D341Med (cell line): ENCODE data around the gene RAB38.
A peak's percentile ranks its signal among the peaks of the same experiment; 100 is the strongest.

Source experiments
- DNase-seq: peaks from one replicate; pipeline ENCODE4 v3.0.0; 2012; ENCODE audit warnings: low spot score

The RAB38 gene

DNA sequence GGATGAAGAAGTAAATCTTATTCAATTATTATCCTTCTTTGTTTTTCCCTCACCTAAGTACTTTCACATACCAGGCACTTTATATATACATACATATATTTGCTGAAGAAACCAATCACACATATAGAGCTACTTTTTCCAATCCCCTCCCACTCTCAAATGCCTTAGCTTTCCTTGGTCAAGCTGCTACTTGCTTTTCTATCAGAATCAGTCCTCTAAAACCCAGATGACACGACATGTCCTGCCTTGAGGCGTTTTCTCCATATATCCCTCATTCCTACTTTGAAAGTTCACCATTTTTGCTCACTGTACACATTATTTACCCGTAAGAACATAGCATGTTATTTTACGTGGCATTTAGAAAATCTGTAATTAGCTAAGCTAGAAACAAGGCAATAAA is 5.4 kb downstream of the RAB38 start:
- DNase-seq = no peak

DNA sequence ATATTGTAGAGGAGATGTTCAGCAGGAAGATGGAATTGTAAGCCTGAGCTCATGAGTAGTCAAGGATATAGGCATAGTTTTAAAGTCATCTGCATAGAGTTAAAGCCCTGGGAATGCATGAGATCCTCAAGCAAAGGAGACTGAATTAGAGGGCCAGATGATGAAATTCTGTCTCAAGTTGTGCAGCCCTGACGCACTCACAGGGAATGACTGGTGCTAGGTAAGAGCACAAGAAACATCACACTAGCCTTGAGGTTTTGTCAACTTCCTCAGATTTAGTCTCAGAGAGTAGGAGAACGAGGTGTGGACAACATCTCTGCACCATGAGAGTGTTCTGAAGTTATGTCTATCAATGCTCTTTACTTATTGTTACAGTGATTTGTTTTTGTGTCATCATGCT is 5.8 kb downstream of the RAB38 start:
- no peak for DNase-seq

DNA sequence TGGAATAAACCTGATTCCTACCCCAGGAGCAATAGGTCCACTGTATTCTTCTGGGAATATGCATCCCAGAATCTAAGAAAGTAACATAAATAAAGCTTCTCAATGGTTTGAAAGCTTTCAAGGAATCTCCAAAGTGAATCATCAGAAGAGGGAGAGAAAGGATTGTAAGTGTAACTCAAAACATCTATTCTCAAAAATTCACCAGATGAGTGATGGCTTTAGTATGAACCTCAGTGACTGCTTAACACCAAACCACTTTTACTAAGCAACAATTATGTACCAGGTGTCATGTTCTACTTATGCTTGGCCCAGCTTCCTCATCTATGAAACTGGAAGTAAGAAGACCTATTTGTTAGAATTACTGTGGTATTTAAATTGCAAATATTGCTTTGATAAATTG is 7.4 kb downstream of the RAB38 start:
- no peak for DNase-seq

DNA sequence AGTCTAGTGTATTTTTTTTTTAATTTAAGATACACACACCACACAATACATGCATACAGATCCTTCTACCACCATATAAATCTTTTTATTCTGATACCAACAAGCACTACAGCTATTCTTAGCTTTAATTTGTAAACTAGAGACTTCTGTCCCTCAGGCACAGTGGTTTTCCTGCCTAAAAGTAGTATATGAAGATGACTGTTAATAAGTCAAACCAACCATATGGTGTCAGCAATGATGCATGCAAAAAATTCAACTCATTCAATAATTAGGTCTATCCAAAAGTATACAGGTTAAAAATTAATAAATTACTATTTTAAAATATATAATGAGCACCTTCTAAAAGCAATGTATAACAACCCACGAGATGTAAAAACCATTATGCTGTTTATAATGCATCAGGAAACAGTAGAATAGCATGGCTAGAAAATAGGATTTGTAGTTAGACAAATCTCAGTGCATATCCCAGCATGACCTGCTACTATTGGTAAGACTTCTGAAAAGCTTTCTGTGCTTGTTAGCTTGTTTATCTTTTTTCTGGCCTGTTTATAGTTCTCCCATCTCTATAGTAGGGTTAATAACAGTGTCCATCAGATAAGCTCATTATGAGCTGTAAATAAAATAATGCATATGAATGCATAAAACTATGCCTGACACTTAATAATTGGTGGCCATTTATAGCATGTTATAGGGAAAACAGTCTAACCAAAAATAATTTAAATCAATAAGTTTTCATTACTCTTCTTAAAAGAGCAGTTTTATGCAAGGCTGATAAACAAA is 10.2 kb downstream of the RAB38 start:
- DNase-seq = no peak

DNA sequence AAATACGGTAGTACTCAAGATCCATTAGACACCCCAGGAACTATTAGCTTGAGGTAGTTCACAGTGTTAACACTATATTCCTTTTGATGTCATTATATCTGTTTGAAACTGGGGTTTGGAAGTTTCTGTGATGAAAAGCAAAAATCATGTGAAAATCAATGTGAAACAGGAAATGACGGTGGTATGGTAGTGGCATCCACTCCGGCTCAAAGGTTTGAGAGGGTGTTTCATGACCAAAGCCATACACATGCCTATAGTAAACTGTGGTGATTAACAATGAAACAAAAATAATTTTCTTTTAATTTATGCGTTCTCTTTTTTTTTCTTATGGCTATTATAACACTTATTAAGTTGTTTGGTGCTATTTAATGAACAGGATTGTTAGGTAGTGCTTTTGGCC is 10.9 kb downstream of the RAB38 start:
- no peak for DNase-seq

DNA sequence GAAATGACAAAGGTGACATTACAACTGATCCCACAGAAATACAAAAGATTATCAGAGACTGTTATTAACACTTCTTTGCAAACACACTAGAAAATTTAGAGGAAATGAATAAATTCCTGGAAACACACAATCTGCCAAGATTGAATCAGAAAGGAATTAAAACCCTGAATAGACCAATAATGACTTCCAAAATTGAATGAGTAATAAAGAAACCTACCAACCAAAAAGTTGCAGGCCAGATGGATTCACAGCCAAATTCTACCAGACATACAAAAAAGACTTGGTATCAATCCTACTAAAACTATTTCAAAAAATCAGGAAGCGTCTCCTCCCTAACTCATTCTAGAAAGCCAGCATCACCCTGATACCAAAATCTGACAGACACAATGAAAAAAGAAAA is 17.2 kb downstream of the RAB38 start:
- no peak for DNase-seq

DNA sequence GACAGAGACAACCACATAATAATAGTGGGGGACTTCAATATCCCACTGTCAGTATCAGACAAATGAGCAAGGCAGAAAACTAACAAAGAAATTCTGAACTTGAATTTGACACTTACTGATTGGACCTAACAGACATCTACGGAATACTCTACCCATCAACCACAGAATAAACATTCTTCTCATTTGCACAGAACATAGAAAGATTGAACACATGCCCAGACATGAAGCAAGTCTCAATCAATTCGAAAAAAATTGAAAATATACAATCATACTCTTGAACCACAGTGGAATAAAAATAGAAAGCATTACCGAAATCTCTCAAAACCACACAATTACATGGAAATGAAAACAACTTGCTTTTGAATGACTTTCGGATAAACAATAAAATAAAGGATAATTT is 17.9 kb downstream of the RAB38 start:
- no peak for DNase-seq

DNA sequence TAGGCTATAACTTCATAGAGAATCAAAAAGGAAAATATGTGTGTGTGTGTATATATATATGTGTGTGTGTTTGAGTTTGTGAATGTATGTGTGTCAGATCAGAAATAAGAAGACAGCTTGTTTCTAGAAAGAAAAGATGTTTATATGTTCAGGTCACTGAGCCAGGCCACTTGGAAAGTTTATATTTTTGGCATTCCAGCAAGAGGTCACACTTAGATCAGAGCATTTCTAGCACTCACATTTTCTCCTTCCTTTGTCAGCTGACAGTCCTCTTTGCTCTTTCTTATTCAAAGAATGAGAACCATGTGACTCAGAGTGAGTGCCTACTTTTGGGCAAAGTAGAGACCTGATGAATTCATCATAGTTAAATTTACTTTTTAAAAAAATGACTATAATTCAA is 22.9 kb downstream of the RAB38 start:
- no peak for DNase-seq

DNA sequence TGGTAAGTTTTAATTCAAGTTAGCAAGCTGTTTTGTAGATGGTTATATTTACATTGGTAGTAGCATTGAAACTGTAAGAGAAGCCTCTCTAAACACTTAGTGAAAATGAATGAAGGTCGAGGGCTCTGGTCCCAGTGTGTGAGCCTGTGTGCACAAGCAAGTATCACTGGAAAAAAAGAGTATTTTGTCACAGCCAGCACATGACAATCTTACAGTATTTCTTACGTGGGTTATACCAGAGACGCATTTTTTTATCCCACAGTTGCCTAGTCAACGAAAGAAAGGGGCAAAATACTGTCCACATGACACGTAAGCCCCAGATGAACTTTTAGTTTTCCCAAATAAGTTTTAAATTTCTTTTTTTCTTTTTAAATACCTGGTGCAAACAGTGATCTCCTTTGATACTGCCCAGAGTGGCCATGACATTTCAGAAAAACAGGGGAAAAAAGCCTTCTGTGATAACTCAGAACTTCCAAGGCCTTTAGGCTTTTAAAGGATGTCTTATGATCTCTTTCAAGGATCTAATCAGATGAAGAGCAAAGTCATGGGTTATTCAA is 23.5 kb downstream of the RAB38 start:
- no peak for DNase-seq

DNA sequence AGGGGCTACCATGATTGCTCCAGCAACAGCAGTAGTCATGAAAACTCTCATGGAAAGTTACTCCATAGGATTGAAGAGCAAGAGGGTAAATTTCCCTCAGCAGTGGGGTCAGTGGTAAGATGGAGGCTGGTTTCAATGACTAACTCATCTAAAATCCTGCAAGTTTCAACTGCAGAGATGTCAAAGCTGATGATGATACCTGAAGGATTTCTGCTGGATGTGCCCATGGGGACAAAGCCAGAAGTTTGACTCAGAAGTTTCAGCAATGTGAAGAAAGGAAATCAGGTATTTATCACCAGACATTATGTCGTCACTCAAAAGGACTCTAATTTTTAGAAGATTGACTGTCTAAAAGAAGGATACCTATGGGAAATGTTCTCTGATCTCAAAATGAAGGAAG is 29.1 kb downstream of the RAB38 start:
- no peak for DNase-seq

DNA sequence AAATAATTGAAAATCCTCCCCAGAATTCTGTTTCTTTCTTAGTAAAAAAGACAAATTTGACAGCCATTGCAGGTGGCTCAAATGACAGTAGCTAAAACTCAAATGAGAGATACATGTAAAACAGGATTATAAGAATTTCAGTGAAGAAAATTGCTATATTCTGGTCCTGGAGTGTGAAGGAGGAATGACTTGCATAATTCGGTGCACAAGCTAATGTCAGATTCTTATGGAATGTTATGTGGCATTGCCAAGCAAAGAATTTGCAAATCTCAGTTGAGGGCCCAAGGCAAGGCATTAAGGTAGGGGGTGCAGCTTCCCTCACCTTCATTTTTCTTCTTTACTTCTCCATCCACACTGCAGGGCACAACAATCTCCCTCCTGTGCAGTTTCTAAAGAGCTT is 35.4 kb downstream of the RAB38 start:
- DNase-seq = no peak

DNA sequence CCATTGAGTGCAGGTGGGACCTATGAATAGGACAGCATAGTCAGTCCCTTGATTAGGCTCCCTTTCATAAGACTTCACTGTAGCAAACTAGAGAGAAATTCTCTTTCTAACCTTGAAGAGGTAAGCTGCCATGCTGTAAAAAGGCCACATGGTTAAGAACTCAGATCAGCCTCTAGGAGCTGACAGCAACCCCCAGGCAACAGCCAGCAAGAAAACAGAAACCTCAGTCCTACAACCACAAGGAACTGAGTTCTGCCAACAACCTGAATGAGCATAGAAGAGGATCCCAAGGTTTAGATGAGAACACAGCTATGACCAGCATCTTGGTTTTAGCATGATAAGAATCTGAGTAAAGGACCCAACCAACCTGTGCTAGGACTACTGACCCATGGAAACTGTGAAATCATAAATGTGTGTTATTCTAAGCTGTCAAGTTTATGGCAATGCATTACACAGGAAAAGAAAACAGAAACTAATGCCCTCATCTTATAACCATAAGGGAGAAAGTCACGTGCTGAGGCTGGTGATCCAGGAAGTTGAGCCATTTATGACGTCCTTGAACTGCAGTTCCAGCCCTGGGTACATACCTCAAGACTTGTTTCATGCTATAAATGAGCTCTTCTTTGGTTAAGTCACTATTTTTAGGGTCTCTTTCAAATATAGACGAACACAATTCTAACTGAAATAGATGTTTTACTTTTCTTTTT is 43.3 kb downstream of the RAB38 start:
- no peak for DNase-seq

DNA sequence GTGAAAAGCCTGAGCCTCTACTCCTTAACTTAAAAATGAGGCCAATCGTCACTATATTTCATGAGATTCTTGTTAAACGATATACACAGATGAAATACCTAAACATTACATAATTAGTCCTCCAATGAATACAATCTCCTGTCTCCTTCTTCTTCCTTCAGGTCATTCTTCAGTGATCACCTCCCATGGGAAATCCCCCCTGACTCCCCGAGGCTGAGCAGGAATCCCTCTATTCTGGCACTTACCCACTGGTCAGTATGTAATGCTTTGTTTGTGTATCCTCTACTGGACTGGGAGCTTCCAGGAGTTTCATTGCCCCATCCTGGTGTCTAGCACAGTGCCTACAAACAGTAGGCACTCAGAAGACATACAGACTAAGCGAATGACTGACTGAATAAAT is 52.3 kb downstream of the RAB38 start:
- DNase-seq = no peak

DNA sequence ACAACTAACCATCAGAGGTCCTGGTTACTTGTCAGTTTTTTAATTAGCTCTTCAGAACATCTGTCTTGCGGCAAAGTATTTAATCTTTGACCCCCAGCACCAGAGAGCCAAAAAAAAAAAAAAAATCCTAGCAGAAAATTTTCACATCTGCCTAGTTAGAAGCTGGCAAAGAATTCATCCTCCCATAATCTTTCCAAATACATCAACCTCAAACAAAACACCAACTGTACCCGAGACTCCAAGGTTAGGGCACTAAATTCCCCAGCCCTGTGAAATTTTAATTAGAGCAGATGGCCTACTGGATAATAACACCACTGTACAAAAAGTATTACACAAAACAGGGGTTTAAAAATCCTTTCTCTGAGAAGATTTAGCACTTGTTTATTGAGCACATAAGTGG is 55.7 kb downstream of the RAB38 start:
- peak; percentile 35 for DNase-seq

DNA sequence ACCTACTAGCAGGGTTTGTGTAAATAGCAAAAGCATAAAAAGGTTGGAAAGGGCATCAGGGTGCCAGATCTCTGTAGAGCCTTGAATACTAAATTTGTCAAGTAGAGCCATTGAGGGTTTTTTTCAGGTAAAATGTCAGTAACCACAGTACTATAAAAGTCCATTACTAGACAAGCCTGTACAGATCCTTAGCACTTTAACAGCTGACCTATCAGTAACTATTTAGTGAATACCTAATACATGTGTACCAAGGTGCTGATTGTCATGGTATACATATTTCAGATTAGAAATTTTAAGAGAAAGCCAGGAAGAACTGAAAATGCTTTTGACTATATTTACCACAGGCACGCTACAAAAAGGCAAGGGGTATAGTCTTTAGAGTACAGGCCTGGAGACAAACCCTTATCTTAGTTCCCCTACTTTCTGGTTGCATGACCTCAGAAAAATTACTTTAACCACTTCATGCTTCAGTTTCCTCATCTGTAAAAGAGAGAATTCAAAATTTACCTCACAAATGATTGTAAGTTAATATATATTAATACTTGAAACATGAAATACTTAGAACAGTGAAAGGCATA is 57.9 kb downstream of the RAB38 start:
- DNase-seq = no peak

DNA sequence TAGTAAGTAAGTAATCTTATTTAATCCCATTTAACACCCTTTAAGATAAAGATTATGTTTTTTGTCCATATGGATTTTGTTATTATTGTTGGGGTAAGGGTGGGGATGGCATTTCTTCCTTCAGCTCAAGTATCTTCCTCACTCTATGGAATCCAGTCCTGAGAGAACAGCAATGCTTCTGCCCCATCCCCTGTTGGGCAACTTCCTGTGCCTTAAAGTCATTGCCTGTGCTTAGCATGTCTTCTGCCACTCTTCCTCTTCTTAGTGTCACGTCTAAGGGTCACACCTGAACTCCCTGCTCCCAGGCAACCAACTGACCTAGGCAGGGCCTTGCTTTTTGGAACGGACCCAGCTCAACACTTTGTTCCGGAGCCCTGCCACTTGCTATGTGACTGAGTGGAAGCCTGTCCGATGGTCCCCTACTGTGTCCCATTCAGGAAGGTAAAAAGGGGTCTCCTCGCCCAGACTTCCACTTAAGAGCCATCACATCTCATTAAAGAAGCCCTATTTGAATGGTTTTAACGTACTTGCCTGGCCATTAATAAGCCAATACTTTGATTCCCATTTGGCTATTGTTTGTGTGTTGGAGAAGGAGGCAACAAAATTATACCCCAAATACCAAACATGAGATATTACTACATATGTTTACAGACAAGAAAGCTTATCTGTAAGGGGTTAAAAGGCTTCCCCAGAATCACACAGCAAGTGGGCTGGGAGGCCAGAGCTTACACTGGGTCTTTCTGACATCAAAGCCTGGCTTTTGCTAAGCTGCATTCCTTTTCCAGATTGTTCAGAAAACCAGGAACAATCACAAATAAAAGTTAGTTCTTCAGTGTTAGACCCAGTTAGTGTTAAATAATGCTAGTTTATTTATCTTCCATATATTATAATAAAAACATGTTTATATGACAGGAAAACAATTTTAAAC is 59.2 kb downstream of the RAB38 start:
- peak; percentile 15 for DNase-seq

DNA sequence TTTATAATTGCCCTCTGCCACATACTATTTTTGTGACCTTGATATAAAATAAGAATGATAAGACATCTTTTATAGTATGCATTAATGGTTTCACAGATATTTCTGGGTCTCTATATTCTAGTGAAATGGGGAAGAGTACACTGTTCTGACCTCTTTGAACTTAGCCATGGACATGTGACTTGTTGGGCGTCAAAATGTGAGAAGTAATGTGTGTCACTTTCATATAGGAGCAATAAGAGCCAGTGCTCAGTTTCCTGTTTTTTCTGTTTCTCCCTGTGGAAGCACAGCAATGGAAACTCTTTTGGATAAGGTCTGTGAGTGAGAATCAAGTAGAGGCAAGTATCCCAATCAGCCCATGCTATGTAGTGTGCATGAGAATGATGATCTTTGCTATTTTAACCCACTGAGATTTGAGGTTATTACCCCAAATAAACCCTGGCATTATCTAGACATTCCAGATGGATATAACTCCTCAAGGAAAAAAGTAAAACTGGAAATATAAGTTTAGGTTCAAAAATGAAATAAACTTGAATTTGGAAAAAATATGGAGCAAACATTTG is 60.7 kb downstream of the RAB38 start:
- DNase-seq = no peak

DNA sequence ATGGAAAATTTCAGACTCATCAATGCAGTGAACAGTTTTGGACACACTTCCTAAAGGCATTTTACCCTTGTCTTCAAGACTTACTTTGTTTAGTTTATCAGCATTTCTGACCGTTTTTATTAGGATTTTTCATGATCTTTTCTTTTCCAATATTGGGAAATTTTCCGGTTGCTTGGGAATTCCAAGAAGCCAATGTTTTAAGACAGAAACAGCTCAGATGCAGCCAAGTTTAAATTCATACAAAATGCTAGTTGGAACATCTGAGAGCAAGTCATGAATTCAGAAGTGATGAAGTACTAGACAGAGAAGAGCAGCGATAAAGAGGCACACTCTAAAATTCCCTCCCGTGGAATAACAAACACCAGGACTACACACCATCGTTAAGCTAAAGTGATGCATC is 68.6 kb downstream of the RAB38 start:
- DNase-seq = no peak

DNA sequence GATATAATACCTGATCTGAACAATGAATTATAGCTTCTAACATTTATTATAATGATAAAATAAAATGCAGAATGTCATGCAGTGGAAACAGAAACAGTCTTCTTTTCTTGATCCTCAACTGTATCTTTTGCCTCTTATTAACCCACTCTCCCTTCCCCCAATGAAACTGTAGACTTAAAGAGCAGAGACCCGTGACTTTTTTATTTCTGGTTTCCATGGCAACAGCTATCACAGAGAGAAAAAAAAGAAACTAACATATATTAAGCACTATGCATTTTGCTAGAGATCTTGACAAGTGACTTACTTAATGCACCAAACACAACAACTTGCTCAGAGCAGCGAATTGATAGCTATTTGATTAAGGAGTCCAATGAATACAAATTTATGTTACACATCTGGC is 69.3 kb downstream of the RAB38 start:
- DNase-seq = no peak

DNA sequence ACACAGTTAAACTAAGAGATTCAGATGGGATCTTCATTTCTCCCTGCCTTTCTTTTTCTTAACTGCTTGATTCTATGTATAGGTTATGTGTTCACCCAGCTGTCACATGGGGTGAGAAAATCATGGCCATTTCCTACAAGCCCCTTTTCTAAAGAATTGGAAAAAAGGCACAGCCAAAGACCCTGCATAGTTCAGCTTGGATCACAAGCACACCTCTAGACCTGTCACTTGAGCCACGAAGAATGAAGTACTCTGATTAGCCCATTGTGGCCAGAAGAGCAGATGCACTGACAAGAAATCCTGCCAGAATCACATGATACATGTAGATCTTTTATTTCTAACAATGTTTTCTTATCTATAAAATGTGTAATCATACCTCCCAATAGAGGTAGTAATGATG is 69.7 kb downstream of the RAB38 start:
- no peak for DNase-seq

DNA sequence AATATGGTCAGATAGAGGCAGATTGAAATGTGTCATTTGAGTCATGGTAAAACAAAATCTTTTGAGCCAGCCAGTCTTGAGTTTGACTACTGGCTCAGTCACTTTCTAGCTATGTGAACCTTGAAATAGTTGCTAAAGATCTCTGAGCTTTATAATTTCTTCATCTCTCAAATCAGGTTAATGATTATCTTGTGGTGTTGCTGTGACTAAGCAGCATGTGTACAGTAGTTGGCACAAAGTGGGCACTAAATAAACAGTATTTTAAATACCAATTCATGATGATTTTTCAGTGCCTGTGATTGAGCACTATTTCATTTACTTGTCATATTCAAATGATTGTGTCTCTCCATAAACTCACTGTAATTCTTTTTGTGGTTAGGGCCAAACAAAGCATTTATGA is 70.8 kb downstream of the RAB38 start:
- DNase-seq = no peak
